ENCODE measurements around the gene ARL6IP5.

DNA sequence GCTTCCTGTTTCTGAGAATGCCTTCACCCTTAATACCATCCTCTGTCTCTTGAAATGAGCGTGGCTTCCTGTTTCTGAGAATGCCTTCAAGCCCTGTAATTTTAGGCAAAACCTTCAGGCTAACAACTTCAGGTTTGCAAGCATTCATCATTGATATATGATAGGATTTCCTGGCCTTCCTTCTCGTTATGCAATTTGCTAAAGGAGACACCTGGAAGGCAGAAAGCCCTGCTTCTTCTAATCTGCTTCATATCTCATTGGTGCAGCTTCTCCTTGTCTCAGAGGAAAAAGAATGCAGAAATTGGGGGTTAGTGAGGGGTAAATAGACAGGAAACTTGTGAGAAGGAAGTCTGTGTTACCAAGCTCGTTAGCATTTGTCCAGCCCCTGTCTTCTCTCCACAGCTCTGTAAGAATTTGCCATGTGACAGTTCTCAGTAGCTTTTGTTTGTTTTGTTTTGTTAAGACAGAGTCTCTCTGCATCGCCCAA is 7.3 kb downstream of the ARL6IP5 start:
- TF ChIP-seq EP300 (IDR thresholded peaks at IDR 0.05) (no peak), POLR2AphosphoS5 (IDR thresholded peaks at IDR 0.05) (no peak)
